Measurements from ENCODE around the gene STK32B.

The STK32B gene

GRCh38 chr4:5069901-5070300, 18.6 kb downstream of the STK32B start:
- no peak for DNase-seq (ENCODE audit: low read depth in 2 of 2)

- DNase-seq (ENCODE audit: low read depth in 2 of 2) = no peak
Measured at GRCh38 chr4:5072948-5073347, 21.7 kb downstream of the STK32B start.

DNA sequence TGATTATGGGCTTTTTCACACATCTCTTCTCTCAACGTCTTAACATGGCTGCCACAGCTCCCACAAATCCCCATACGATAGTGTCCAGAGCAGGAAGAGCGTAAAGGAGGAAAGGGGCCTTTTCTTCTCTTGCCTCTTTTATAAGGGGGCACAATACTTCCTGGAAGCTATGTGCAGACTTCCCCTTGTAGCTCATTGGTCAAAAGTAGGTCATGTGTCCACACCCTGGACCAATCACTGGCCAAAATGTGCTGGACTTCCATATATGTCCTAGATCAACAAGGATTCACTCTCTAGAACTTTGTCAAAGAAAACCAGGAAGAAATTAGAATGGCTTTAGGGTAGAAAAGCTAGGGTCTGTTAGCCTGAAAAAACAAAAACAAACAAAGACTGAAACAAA, 26.7 kb downstream of the STK32B start:
- DNase-seq (ENCODE audit: low read depth in 2 of 2) = no peak

GRCh38 chr4:5079581-5079980, 28.3 kb downstream of the STK32B start:
- no peak for DNase-seq (ENCODE audit: low read depth in 2 of 2)

DNA sequence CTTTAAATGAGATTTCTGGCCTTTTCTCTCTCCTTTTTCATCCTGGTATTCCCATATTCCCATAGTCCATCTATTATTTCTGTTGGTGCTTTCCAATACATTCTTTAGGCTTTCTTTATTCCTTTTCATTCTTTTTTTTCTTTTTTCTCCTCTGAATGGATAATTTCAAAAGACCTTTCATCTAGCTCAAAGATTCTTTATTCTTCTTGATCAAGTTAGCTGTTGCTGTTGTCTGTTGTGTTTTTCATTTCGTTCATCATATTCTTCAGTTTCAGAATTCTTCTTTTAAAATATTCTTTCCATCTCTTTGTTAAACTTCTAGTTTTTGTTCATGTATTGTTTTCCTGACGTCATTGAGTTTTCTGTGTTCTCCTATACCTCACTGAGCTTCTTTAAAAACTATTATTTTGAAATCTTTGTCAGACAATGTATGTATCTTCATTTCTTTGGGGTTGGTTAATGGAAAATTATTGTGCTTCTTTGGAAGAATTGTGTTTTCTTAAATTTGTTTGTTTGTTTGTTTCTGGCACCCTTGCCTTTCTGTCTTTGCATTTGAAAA, 30.2 kb downstream of the STK32B start:
- DNase-seq (ENCODE audit: low read depth in 2 of 2) = no peak

GRCh38 chr4:5082376-5082775, 31.1 kb downstream of the STK32B start:
- DNase-seq (ENCODE audit: low read depth in 2 of 2) = no peak

DNA sequence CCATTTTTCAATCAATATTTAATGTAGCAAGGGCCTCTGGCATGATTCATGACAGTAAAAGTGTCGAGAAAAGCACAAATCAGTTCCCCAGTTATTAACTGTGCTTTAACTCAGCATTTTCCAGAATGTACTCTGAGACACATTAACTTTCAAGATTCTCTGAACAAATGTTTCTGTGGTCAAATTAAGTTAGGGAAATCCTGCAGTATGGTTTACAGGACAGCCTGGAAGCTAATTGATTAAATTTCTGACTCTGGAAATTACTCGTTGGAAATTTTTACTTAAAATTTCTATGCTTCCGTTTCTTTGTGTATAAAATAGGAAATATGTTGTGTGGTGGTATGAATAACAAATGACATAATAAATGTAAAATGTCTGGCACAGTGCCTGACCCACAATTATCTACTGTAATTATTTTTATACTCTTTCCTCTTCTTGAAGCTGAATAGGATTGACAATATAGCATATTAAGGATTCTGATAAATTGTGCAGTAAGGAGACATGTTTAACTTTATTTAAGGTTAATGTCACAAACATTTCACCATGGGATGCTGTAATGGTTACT, 33.7 kb downstream of the STK32B start:
- no peak for DNase-seq (ENCODE audit: low read depth in 2 of 2)

DNA sequence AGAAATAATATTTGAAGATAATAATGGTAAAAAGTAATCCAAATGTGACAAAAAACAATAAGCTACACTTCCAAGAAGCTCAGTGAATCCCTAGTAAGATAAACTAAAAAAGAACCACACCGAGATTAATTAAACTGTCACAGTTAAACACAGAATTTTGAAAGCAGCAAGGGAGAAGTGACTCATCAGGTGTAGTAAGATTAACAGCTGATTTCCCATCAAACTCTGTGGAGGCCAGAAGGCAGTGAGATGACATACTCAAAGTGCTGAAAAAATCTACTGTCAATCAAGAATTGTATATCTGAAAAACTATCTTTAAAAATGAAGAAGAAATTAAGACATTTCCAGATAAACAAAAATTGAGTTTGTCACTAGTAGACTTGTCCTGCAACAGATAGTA, 35.3 kb downstream of the STK32B start:
- DNase-seq (ENCODE audit: low read depth in 2 of 2) = no peak

DNA sequence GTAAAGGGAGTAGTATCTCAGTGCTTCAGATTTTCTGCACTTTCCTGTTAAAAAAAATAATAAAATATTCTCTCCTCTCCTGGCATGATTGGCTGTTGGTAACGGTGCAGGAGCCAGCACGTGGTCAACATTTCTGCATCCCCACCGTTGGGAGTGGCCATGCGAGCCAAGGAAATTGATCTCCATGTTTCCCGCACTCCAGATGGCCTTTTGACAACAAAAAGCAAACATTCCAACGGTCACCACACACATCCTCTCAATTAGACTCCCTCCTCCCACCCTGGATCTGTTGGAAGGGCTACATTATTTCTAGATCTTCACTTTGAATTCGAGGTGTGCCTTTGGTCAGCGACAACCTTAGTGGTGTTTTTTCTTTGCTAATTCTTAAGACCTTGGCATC, 45.0 kb downstream of the STK32B start:
- DNase-seq (ENCODE audit: low read depth in 2 of 2) = no peak

GRCh38 chr4:5098176-5098575, 46.9 kb downstream of the STK32B start:
- no peak for DNase-seq (ENCODE audit: low read depth in 2 of 2)

- DNase-seq (ENCODE audit: low read depth in 2 of 2) = no peak
Measured at GRCh38 chr4:5100336-5100735, 49.1 kb downstream of the STK32B start.

GRCh38 chr4:5100986-5101385, 49.7 kb downstream of the STK32B start:
- DNase-seq (ENCODE audit: low read depth in 2 of 2) = no peak

DNA sequence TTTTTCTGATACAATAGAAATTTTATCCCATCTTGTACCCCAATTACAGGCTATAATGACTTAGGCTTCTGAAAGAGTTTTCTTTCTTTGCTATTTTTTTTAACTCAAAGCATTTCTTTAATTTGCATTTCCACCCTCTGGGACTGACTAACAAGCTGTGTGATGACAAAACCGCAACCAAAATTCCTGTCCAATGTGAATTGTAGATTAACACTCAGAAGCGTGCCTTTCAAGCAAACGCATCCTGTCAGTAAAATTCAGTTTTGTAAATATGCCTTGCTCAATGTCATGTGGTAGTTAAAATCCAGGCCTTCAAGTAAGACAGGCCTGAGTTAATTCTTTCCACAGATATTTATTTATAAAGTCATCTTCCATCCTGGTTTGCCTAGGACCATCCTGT, 50.3 kb downstream of the STK32B start:
- no peak for DNase-seq (ENCODE audit: low read depth in 2 of 2)

GRCh38 chr4:5110901-5111300, 59.6 kb downstream of the STK32B start:
- DNase-seq (ENCODE audit: low read depth in 2 of 2) = no peak

DNA sequence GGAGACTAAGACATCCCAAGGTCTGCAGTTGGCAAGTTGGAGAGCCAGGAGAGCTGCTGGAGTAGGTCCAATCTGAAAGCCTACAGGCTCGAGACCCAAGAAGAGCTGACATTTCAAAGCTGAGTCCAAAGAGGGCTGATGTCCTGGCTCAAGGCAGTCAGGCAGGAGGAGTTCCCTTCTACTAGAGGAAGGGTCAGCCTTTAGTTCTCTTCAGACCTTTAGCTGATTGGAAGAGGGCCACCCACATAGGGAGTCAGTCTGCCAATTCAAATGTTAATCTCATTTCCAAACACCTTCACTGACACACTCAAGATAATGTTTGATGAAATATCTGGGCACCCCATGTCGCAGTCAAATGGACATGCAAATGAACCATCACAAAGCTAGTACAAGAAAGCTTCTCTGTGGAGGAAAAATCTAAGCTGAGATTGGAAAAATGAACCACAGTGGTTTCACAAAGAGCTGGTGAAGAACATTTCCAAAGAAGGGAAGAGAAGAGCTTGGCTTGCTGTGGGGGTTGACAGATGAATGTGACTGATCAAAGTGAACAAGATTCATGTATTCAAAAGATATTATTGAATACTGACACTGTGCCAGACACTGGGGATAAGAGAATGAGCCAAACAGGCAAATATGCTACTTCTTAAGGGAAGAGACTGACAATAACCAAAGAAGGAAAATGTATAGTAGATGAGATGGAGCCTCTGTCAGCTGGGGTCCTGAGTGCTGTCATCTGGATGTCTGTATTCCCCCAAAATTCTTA, 61.2 kb downstream of the STK32B start:
- no peak for DNase-seq (ENCODE audit: low read depth in 2 of 2)

GRCh38 chr4:5114950-5115349, 63.7 kb downstream of the STK32B start:
- DNase-seq (ENCODE audit: low read depth in 2 of 2) = no peak

GRCh38 chr4:5118091-5118786, 67.0 kb downstream of the STK32B start:
- DNase-seq (ENCODE audit: low read depth in 2 of 2) = no peak

GRCh38 chr4:5118994-5119835, 67.9 kb downstream of the STK32B start:
- no peak for DNase-seq (ENCODE audit: low read depth in 2 of 2)

DNA sequence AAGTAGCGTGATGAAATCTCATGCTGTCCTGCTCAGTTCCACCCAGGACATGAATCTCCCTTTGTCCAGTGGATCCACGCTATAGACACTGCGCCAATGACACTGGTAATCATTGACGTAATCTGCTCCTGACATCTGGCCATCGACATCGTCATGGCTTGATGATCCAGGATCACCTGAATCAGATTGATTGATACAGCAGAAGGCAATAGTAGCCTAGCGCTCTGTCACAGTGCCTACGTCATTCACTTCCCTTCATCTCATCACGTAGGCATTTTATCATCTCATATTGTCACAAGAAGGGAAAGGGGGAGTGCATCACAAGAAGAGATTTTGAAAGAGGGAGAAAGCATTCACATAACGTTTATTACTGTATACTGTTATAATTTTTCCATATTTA, 68.8 kb downstream of the STK32B start:
- no peak for DNase-seq (ENCODE audit: low read depth in 2 of 2)

- DNase-seq (ENCODE audit: low read depth in 2 of 2) = no peak
Measured at GRCh38 chr4:5120468-5120867, 69.2 kb downstream of the STK32B start.

DNA sequence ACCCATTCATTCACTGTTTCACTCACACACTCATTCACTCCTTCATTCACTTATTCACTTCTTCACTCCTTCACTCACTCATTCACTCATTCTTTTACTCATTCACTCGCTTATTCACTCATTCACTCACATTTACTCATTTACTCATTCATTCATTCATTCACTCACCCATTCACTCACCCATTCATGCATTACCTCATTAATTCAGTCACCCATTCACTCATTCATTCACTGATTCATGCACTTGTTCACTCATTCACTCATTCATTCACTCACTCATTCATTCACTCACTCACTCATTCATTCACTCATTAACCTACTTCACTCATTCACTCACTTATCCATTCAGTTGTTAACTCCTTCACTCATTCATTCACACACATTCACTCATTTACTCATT, 70.8 kb downstream of the STK32B start:
- no peak for DNase-seq (ENCODE audit: low read depth in 2 of 2)

- no peak for DNase-seq (ENCODE audit: low read depth in 2 of 2)
Measured at GRCh38 chr4:5124876-5125275, 73.6 kb downstream of the STK32B start.
